IPS-18c (cell line): ENCODE data around the gene EPHB1.

Experiments
- H3K4me3 ChIP-seq: 2 replicates; pipeline ENCODE4 v1.7.0; 2013; ENCODE audit warnings: low read depth, mild to moderate bottlenecking, low read length, moderate library complexity; ENCODE audit not compliant: insufficient read depth
- H3K9me3 ChIP-seq: one replicate; pipeline ENCODE4 v1.6.1; 2013; ENCODE audit warnings: mild to moderate bottlenecking, low read length, moderate library complexity; ENCODE audit not compliant: control insufficient read depth, insufficient read depth

The EPHB1 gene

GRCh38 chr3:135142530-135142929 lies 347.5 kb downstream of the EPHB1 start:
- H3K4me3 ChIP-seq, result no peak overlapping the region
- H3K9me3 ChIP-seq, result no peaks in the 10 kb centered on the region

- H3K4me3 ChIP-seq, result no peak overlapping the region
Observed at GRCh38 chr3:135143474-135143873, 348.4 kb downstream of the EPHB1 start.

GRCh38 chr3:135145581-135145980 lies 350.5 kb downstream of the EPHB1 start:
- H3K4me3 ChIP-seq, result no peak overlapping the region
- no peaks in the 10 kb centered on the region for H3K9me3 ChIP-seq

More at GRCh38 chr3:135143474-135143873, 348.4 kb downstream of the EPHB1 start:
- no peaks in the 10 kb centered on the region for H3K9me3 ChIP-seq

GRCh38 chr3:135147657-135148056 lies 352.6 kb downstream of the EPHB1 start:
- H3K9me3 ChIP-seq, result no peaks in the 10 kb centered on the region
- no peak overlapping the region for H3K4me3 ChIP-seq

GRCh38 chr3:135148398-135149020 lies 353.4 kb downstream of the EPHB1 start:
- H3K4me3 ChIP-seq, result no peak overlapping the region
- H3K9me3 ChIP-seq, result no peaks in the 10 kb centered on the region

GRCh38 chr3:135149707-135150681 lies 354.9 kb downstream of the EPHB1 start:
- H3K9me3 ChIP-seq, result no peaks in the 10 kb centered on the region
- H3K4me3 ChIP-seq, result no peak overlapping the region

GRCh38 chr3:135154186-135154585 lies 359.1 kb downstream of the EPHB1 start:
- Histone ChIP-seq H3K4me3 (no peak overlapping the region), H3K9me3 (no peaks in the 10 kb centered on the region)

- no peaks in the 10 kb centered on the region for H3K9me3 ChIP-seq
- no peak overlapping the region for H3K4me3 ChIP-seq
Observed at GRCh38 chr3:135155228-135155627, 360.2 kb downstream of the EPHB1 start.

- Histone ChIP-seq H3K9me3 (no peaks in the 10 kb centered on the region), H3K4me3 (no peak overlapping the region)
Observed at GRCh38 chr3:135155791-135156190, 360.7 kb downstream of the EPHB1 start.

GRCh38 chr3:135157045-135157740 lies 362.1 kb downstream of the EPHB1 start:
- Histone ChIP-seq H3K9me3 (no peaks in the 10 kb centered on the region), H3K4me3 (no peak overlapping the region)

- Histone ChIP-seq H3K9me3 (no peaks in the 10 kb centered on the region), H3K4me3 (no peak overlapping the region)
Observed at GRCh38 chr3:135158520-135158919, 363.5 kb downstream of the EPHB1 start.

- Histone ChIP-seq H3K9me3 (no peaks in the 10 kb centered on the region), H3K4me3 (no peak overlapping the region)
Observed at GRCh38 chr3:135159681-135160247, 364.7 kb downstream of the EPHB1 start.

- Histone ChIP-seq H3K4me3 (no peak overlapping the region), H3K9me3 (no peaks in the 10 kb centered on the region)
Observed at GRCh38 chr3:135161425-135161824, 366.4 kb downstream of the EPHB1 start.

- no peaks in the 10 kb centered on the region for H3K9me3 ChIP-seq
- H3K4me3 ChIP-seq, result no peak overlapping the region
Observed at GRCh38 chr3:135163701-135164100, 368.6 kb downstream of the EPHB1 start.

- Histone ChIP-seq H3K4me3 (no peak overlapping the region), H3K9me3 (no peaks in the 10 kb centered on the region)
Observed at GRCh38 chr3:135165260-135165659, 370.2 kb downstream of the EPHB1 start.

- H3K4me3 ChIP-seq, result no peak overlapping the region
- no peaks in the 10 kb centered on the region for H3K9me3 ChIP-seq
Observed at GRCh38 chr3:135166266-135166825, 371.3 kb downstream of the EPHB1 start.

- H3K4me3 ChIP-seq, result no peak overlapping the region
- H3K9me3 ChIP-seq, result no peaks in the 10 kb centered on the region
Observed at GRCh38 chr3:135168822-135169221, 373.8 kb downstream of the EPHB1 start.
